OCI-LY7 (cell line): ENCODE measurements around the gene MAB21L3. TPM values are rescaled to one million over a fixed set of nuclear protein-coding genes. Genes with fewer than 3 reads are reported as not detected.

Experiments used
- BruUV-seq: library from RNA; stranded (reverse); fragments of 400-500 nt; replicated peaks from 2 replicates; lab custom pipeline; 2021; lab: Mats Ljungman, UMichigan
- CTCF ChIA-PET: fragments of 300-600 bp; sonication (Branson Sonifier 250); formaldehyde crosslinking; loops from one replicate; lab custom pipeline; 2022; ENCODE audit warnings: antibody characterized with exemption; ENCODE audit not compliant: unreplicated experiment; lab: Charles Lee
- POLR2A ChIA-PET: fragments of 300-600 bp; sonication (Branson Sonifier 250); formaldehyde crosslinking; loops from one replicate; lab custom pipeline; 2022; ENCODE audit warnings: antibody characterized with exemption; lab: Charles Lee
- DNase-seq: peaks from one replicate; pipeline ENCODE4 v3.0.0-alpha.2; 2015; ENCODE audit warnings: low spot score
- H2AFZ ChIP-seq: fragments of 200-600 bp; sonication (generic), shearing (Covaris generic); 2 replicates; pipeline ENCODE4 v1.6.1; 2014; ENCODE audit warnings: mild to moderate bottlenecking, antibody characterized with exemption, low read length, moderate library complexity
- H3K27ac ChIP-seq: fragments of 200-600 bp; sonication (generic); 2 replicates; pipeline ENCODE4 v1.5.1; 2014; ENCODE audit warnings: mixed run types, low read depth, mild to moderate bottlenecking, moderate library complexity, low read length, inconsistent platforms; ENCODE audit not compliant: poor library complexity, severe bottlenecking
- H3K36me3 ChIP-seq: fragments of 200-600 bp; sonication (generic); 2 replicates; pipeline ENCODE4 v1.6.1; 2014; ENCODE audit warnings: mild to moderate bottlenecking, antibody characterized with exemption, low read length, moderate library complexity, mixed read lengths; ENCODE audit not compliant: insufficient read depth
- H3K4me1 ChIP-seq: fragments of 200-600 bp; sonication (generic); 2 replicates; pipeline ENCODE4 v1.5.1; 2014; ENCODE audit warnings: mild to moderate bottlenecking, low read length; ENCODE audit not compliant: insufficient read depth, poor library complexity, severe bottlenecking
- H3K4me2 ChIP-seq: fragments of 200-600 bp; sonication (generic); 2 replicates; pipeline ENCODE4 v1.6.1; 2014; ENCODE audit warnings: mild to moderate bottlenecking, low read length
- H3K4me3 ChIP-seq: fragments of 200-600 bp; sonication (generic); 2 replicates; pipeline ENCODE4 v1.5.1; 2014; ENCODE audit warnings: mild to moderate bottlenecking, low read depth, low read length; ENCODE audit not compliant: poor library complexity, severe bottlenecking
- H3K79me2 ChIP-seq: fragments of 200-600 bp; sonication (generic); 2 replicates; pipeline ENCODE4 v1.6.1; 2016; ENCODE audit warnings: low read depth, mild to moderate bottlenecking, low read length, moderate library complexity, mixed read lengths; ENCODE audit not compliant: insufficient read depth
- H3K9me2 ChIP-seq: fragments of 200-600 bp; sonication (generic); 2 replicates; pipeline ENCODE4 v1.6.1; 2016; ENCODE audit warnings: mild to moderate bottlenecking, low read length, mixed read lengths; ENCODE audit not compliant: insufficient read depth
- H3K9me3 ChIP-seq: fragments of 200-600 bp; sonication (generic); 2 replicates; pipeline ENCODE4 v1.6.1; 2014; ENCODE audit warnings: mild to moderate bottlenecking, mixed run types, low read length, mixed read lengths
- H4K20me1 ChIP-seq: fragments of 200-600 bp; sonication (generic); 2 replicates; pipeline ENCODE4 v1.6.1; 2014; ENCODE audit warnings: mild to moderate bottlenecking, antibody characterized with exemption, low read length, moderate library complexity, mixed read lengths; ENCODE audit not compliant: insufficient read depth
- EZH2phosphoT487 ChIP-seq: fragments of 200-600 bp; sonication (generic); IDR thresholded peaks from 2 replicates; pipeline ENCODE4 v1.6.1; 2018; ENCODE audit warnings: low read depth, borderline replicate concordance, mild to moderate bottlenecking, mixed run types, antibody characterized with exemption, low read length, moderate library complexity, mixed read lengths
- intact Hi-C: fragments of 100-400 bp; cut with micrococcal nuclease; formaldehyde crosslinking; loops from one replicate; pipeline ENCODE4 v1.10.0; 2022; ENCODE audit not compliant: unreplicated experiment
- total RNA-seq, 2 experiments: library from RNA; depleted of rRNA in 1 of 2; stranded (reverse); fragments of >200 nt in 1 of 2; shearing (Covaris generic) in 1 of 2; gene quantifications; 2 replicates each; pipeline ENCODE4 v1.2.3, GENCODE V29; 2014 to 2022
- TF ChIP-seq, protein P1 (sequence below): fragments of 200-600 bp; sonication (generic); conservative IDR thresholded peaks from 2 replicates; pipeline ENCODE4 v1.5.1; 2014; ENCODE audit warnings: mild to moderate bottlenecking, antibody characterized with exemption, low read length, moderate library complexity, mixed read lengths

The MAB21L3 gene
- total RNA-seq, 2 experiments from 2014 or later = not detected

DNA sequence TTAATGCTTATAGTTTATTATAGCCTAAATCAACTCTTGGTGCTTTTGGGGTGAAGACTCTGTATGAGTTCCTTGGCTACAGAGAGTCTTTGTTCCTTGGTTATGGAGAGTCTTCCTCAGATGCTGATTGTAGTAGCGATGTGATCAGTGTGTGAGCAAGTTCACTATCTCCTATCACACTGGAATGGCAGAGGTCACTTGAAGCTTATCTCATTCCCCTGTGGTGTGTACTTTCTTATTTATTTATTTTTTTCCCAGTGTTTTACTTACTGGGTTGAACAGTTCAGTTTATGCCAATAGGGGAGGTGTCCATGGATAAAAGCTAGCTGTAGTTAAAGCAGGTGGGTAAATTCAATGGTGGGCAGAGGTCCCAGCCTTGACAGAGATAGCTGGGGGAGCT lies 20.1 kb upstream of the MAB21L3 start:
- no peaks in the 10 kb centered on the region for H3K36me3 ChIP-seq
- H3K4me2 ChIP-seq = no peak overlapping the region
- no peak for TF ChIP-seq EZH2phosphoT487
- TF ChIP-seq, protein P1, sequence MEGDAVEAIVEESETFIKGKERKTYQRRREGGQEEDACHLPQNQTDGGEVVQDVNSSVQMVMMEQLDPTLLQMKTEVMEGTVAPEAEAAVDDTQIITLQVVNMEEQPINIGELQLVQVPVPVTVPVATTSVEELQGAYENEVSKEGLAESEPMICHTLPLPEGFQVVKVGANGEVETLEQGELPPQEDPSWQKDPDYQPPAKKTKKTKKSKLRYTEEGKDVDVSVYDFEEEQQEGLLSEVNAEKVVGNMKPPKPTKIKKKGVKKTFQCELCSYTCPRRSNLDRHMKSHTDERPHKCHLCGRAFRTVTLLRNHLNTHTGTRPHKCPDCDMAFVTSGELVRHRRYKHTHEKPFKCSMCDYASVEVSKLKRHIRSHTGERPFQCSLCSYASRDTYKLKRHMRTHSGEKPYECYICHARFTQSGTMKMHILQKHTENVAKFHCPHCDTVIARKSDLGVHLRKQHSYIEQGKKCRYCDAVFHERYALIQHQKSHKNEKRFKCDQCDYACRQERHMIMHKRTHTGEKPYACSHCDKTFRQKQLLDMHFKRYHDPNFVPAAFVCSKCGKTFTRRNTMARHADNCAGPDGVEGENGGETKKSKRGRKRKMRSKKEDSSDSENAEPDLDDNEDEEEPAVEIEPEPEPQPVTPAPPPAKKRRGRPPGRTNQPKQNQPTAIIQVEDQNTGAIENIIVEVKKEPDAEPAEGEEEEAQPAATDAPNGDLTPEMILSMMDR = no peak
- H2AFZ ChIP-seq = no peak overlapping the region
- CTCF ChIA-PET = no interaction called here
- no TSS peak for BruUV-seq
- no peaks in the 10 kb centered on the region for H4K20me1 ChIP-seq
- no peaks in the 10 kb centered on the region for H3K4me1 ChIP-seq
- POLR2A ChIA-PET = no interaction called here
- DNase-seq = no peak
- intact Hi-C loops = no loop called here
- H3K9me3 ChIP-seq = no peaks in the 10 kb centered on the region
- H3K27ac ChIP-seq = no peak overlapping the region
- no peak overlapping the region for H3K4me3 ChIP-seq
- H3K79me2 ChIP-seq = no peaks in the 10 kb centered on the region
- H3K9me2 ChIP-seq = no peaks in the 10 kb centered on the region

DNA sequence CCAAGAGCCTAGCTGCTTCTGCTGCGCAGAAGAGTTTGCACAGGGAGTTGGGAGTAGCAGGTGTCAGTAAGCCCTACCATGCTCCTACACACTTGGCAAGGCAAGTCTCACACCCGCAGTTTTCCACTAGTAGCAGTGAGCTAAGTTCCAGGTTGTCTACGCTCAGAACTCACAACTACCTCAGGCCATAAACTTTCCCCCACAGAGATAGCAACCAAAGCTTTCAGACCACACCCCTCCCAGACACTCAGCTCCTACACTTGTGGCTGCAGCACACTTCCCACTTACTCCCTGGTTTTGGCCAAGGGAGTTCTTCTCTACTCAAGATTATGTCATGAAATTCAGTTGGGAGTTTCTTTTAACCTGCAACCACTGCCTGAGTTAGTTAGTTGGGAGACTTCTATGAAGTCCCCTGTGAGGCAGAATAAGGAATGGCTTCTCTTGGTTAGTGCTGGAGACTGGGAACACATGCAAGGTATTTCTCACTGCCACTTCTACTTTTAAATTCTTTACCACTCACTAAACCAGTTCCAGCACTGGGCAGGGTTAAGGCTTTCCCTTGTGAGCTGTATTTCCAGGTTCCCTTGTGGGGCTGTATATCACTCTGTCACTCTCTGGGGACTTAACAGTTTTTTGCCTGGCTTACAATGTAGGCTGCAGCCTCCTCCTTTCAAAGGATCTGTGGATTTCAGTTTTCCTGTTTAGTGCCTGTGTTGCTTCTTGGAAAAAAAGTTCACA lies 18.3 kb upstream of the MAB21L3 start:
- Histone ChIP-seq H2AFZ (no peak overlapping the region), H4K20me1 (no peaks in the 10 kb centered on the region), H3K27ac (no peak overlapping the region), H3K4me2 (no peak overlapping the region), H3K4me1 (no peaks in the 10 kb centered on the region), H3K9me3 (no peaks in the 10 kb centered on the region), H3K79me2 (no peaks in the 10 kb centered on the region), H3K36me3 (no peaks in the 10 kb centered on the region), H3K9me2 (no peaks in the 10 kb centered on the region), H3K4me3 (no peak overlapping the region)
- POLR2A ChIA-PET = interaction anchor here (0.5 to 0.6 kb wide), 3 partner anchors 10 to 371 kb away, joined by 3 to 4 read pairs (median 3); no protein-coding TSS in a partner anchor
- TF ChIP-seq EZH2phosphoT487 = no peak
- TF ChIP-seq, protein P1 = no peak
- intact Hi-C loops = no loop called here
- DNase-seq = no peak
- CTCF ChIA-PET = no interaction called here
- BruUV-seq = no TSS peak

DNA sequence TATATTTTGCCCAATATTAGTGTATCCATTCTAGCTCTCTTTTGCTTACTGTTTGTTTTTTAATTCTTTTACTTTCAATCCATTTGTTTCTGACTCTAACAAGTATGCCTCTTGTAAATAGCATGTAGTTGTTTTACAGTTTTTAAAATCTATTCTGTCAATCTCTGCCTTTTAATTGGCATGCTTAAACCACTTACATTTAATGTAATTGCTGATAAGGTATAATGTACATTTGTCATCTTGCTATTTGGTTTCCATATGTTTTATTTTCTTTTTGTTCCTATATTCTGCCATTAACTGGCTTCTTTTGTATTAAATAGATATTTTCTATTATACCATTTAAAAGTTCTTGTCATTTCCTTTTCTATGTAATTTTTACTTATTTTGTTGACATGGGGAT lies 16.2 kb upstream of the MAB21L3 start:
- H3K4me1 ChIP-seq = no peaks in the 10 kb centered on the region
- no peaks in the 10 kb centered on the region for H3K9me3 ChIP-seq
- H3K9me2 ChIP-seq = no peaks in the 10 kb centered on the region
- no peak overlapping the region for H3K27ac ChIP-seq
- TF ChIP-seq, protein P1 = no peak
- TF ChIP-seq EZH2phosphoT487 = no peak
- no peak for DNase-seq
- ChIA-PET POLR2A (interaction anchor here (0.9 kb wide), 1 partner anchor 11 kb away, joined by 4 read pairs; no protein-coding TSS in a partner anchor), CTCF (no interaction called here)
- H3K4me3 ChIP-seq = no peak overlapping the region
- H4K20me1 ChIP-seq = no peaks in the 10 kb centered on the region
- no peaks in the 10 kb centered on the region for H3K36me3 ChIP-seq
- BruUV-seq = no TSS peak
- intact Hi-C loops = no loop called here
- H2AFZ ChIP-seq = no peak overlapping the region
- no peaks in the 10 kb centered on the region for H3K79me2 ChIP-seq
- H3K4me2 ChIP-seq = no peak overlapping the region
